ENCODE results near the gene RHBDD3.

Gene RHBDD3

GRCh38 chr22:29267858-29268510 is at the start of gene RHBDD3, which contains the start of gene EWSR1:
Gene RHBDD3 (minus strand): TSS chr22:29267981. CDS start chr22:29265626, 2,355 bp downstream.
Gene EWSR1 (plus strand): TSS chr22:29268268. CDS start chr22:29268337, 69 bp downstream.
- DNase-seq, result peak; percentile 75

- no peak for DNase-seq
Measured at GRCh38 chr22:29316141-29316828, 48.5 kb upstream of the RHBDD3 start.

- DNase-seq, result no peak
Measured at GRCh38 chr22:29315286-29316140, 47.7 kb upstream of the RHBDD3 start, which contains the start of gene RASL10A. Gene RASL10A (minus strand): TSS chr22:29315697. CDS start chr22:29315246, 451 bp downstream.

GRCh38 chr22:29314537-29315285 is 46.9 kb upstream of the RHBDD3 start:
- DNase-seq, result no peak

GRCh38 chr22:29313576-29314466 is 46.0 kb upstream of the RHBDD3 start:
- DNase-seq, result no peak

- no peak for DNase-seq
Measured at GRCh38 chr22:29313126-29313575, 45.4 kb upstream of the RHBDD3 start.

GRCh38 chr22:29312218-29313125 is 44.7 kb upstream of the RHBDD3 start:
- no peak for DNase-seq

GRCh38 chr22:29311464-29312217 is 43.9 kb upstream of the RHBDD3 start:
- DNase-seq, result no peak

- peak; percentile 79 for DNase-seq
Measured at GRCh38 chr22:29310863-29311339, 43.1 kb upstream of the RHBDD3 start.

- no peak for DNase-seq
Measured at GRCh38 chr22:29310065-29310862, 42.5 kb upstream of the RHBDD3 start.

- DNase-seq, result peak; percentile 57
Measured at GRCh38 chr22:29309332-29310064, 41.7 kb upstream of the RHBDD3 start.

- peak; percentile 84 for DNase-seq
Measured at GRCh38 chr22:29308791-29309262, 41.0 kb upstream of the RHBDD3 start.

GRCh38 chr22:29308148-29308790 is 40.5 kb upstream of the RHBDD3 start:
- no peak for DNase-seq

GRCh38 chr22:29307596-29308147 is 39.9 kb upstream of the RHBDD3 start:
- no peak for DNase-seq

GRCh38 chr22:29306835-29307595 is 39.2 kb upstream of the RHBDD3 start:
- DNase-seq, result peak; percentile 61
